GM18507 (cell line): Measurements from ENCODE around the gene MET.
A peak's percentile ranks its signal among the peaks of the same experiment; 100 is the strongest.
"Not testable (repeated sequence)": the region's sequence is repeated elsewhere in the genome, so short reads cannot be mapped to it uniquely, and the experiment has no call there.

Experiments
- DNase-seq: peaks from one replicate; pipeline ENCODE4 v3.0.0; 2011; ENCODE audit warnings: low read depth; ENCODE audit not compliant: insufficient read length; ENCODE audit errors: extremely low spot score
- FAIRE-seq: peaks from 2 replicates; lab custom pipeline; 2011; peaks lifted over from hg19 to GRCh38; lab: Jason Lieb, UNC

Gene MET

DNA sequence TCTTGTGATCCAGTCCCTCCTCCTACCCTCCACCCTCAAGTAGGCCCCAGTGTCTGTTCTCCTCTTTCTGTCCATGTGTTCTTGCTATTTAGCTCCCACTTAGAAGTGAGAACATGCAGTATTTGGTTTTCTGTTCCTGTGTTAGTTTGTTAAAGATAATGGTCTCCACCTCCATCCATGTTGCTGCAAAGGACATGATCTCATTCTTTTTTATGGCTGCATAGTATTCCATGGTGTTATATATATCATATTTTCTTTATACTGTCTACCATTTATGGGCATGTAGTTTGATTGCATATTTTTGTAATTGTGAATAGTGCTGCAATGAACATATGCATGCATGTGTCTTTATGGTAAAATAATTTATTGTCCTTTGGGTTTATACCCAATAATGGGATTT is 12.7 kb upstream of the MET start:
- FAIRE-seq, DNase-seq: not testable (repeated sequence)

DNA sequence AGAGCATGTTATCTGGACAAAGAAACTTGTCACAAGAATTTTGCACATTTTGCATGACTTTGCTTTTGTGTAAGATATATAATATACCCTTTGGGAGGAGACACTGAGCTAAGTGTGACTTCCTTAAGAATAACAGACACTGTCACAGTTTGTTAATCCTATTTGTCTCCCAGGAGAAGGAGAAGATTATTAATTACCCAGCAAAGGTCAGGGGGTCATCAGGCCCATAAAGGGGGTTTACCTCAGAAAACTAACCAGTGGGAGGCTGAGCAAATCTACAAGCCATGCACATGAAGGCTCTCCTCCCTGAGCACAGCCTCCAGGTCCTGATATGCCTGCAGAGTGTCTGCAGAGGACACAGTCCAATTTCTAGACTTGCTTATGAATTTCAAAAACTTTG is 10.1 kb upstream of the MET start:
- DNase-seq (no peak), FAIRE-seq (no peak)

DNA sequence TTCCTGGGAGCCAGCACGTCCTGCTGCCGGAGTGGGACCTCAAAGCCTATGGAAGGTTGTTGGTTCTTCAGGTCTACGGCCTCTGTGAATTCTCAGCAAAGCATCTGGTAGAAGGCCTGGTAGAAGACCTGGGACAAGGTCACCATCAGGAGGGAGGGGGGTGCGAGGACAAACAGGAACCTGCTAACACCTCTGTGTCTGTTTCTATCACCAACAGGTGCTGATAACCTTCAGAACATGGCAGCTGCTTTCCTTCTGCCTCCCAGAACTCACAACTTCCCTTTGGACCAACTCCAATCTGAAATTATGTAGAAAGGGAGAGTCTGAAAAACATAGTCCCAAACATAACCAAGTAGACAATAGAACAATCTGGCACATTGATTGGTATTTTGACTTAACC is 8.3 kb upstream of the MET start:
- DNase-seq (no peak), FAIRE-seq (no peak)

DNA sequence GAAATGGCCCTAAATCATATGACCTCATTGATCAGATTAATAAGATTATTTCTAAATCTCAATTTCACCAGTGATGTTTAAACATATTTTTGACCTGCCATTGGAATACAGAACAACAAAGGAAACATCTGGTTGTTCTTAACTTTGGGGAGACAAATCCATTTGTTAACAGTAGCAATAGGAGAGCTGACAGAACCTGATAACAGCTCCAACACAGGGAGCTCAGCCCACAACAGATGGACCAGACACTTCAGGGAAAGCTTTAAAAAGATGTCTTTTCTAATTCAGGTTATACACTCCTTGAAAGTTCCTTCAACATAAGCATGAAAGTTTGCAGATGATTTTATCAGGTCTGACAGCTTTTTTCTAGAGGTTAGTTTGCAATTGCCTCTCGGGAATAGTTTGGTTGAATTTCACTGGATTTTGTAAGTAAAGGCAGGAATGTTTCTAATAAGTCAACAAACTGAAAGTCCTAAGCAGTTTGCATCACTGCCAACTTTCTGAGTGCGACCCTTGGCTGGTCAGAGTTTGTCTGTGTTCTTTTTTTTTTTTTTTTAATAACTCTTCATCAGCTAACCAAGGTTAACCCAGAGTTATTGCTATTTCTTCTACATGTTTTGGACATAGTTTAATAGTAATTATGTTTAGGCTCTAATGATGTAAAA is 6.5 kb upstream of the MET start:
- DNase-seq: no peak
- FAIRE-seq: no peak

DNA sequence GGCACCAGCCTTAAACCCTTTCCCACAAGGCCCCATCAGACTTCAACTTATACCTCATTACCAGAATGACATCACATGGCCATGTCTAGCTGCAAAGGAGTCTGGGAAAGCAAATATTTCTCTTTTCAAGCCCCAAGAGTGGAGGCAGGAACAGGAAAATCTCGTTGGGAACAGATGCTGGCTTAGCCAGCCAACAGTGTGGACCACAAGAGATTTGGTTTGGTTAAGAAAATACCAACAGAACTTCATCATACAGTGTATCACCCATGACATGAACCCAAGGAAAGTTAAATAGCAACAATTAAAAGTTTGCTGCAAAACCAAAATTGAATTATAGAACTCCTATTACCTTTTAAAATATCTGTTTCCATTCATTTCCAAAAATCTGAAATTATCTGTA is 2.2 kb upstream of the MET start:
- DNase-seq (no peak), FAIRE-seq (no peak)

DNA sequence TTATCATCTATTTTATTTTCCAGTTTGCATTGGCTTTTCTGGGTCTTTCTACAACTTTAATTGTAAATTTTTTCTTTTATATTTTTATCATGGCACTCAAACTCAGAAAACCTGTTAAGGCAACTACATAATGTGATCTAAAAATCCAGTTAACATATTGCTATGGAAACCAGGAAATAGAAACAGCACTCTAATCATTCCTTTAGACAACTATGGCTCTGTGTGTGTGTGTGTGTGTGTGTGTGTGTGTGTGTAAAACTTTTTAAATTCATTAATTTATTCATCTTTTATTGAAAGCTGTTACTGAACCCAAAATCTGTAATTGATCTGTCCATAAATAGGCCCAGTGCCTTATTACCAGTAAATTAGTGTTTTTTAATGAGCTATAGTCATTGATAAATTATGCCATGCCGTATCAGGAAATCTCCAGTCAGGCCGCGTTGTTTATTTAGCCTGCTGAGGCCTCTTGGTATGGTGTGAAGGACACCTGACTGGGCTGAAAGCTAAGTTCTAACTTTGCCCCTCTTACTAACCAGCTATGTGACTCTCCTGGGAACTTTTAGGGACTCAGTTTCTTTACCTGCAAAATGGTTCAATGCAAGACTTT is 1.5 kb upstream of the MET start:
- DNase-seq (no peak), FAIRE-seq (no peak)

DNA sequence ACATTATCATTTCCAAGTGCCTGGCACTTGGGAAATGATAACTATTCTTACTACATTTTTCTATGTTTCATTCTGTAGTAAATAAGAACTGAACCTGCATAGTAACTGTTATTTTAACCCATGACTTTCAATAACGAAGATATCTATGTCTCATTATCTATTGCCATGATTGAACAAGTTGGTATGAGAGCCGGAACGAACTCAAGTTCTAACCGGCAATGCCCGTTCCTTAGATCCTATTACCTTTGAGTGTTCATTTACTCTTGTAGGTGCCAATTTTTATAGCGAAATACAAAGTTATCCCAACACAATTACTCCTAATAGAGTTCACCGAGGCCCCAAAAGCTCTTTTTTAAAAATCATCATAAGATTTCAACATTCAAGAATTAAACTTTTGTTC is 885 bp upstream of the MET start:
- FAIRE-seq: no peak
- DNase-seq: no peak

DNA sequence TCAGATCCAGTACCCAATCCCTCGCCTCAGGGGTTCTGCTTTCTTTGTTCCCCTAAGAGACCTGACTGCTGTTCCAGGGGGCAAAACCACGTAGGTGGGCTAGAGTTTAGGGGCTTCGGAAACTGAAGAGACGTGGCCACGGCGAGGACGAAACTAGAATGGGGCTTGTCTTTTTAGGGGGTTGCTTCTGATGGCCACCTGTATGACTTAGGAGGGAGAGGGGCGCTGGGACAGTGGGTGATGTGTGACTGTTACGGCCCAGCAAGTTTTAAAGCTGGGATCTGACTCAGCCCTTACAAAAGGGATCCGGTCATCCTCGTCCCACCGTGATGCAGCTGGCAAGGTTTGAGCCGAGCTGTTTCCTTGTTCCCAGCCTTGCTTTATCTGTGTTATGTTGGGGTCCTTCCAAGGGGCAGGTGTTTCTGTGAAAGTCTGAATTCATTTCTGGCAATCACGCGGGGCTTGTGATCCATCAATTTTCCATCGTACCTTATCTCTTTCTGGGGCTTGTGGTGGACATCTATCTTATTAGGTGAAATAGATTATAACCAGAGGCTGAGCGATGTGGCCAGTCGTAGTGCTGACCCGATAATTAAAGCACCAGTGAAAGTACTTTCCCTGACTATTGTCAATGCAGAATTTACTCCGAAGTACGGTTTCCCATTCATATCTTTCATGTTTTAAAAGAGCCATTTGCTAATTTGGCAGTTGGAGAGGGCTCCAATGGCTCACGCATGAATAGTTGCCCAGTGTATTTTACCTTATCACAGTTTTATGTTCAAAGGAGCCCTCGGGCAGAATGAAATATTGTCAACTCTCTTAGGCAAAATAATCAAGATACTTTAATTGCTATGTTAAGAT is 830 bp downstream of the MET start:
- no peak for DNase-seq
- no peak for FAIRE-seq

DNA sequence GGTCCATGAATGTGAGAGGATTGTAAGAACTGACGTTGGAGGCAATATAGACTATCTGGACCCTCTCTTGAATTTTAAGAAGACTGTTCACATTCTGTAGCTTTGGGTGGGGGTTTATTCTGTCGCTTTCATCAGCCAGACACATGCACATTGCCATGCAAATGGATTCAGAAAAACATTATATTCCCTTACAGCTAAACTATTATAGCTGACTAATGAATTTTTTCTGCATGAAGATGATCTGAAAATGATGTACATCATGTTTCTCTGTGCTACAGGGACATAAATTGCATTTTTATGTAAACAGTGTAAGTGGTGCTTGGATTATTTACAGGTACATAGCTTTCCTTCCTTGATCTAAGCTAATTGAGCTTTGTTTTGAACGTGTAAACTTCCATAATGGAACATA is 1.5 kb downstream of the MET start:
- no peak for DNase-seq
- no peak for FAIRE-seq

DNA sequence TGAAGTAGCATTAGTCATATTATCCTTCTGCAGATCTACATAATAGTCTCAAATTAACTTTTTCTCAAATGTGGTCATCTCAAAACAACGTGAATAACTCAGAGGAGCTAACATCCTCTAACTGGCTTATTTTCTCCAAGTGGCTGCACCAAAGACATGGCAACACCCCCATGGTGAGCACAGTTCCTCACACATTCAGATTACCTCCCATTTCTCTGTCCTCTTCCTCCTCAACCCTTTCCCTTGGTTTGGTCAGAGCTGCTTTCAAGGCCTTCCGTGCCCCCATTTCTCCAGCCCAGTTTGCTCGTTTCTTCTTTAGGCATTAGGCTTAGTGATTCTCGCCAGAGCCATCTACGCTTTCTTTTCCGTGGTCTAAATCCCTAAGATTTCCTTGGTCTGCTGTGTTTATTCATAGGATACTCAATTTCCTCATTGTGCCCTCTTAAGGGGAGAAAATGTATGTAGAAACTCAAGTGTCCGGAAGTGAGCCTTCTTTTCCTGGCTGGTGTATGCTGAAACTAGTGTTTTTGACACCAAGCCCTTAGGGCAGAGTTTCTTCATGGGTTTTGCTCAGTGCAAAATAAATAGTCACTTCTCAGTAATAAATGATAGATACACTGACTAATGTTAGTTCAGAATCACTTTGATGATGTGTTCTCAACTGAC is 2.6 kb downstream of the MET start:
- DNase-seq: no peak
- FAIRE-seq: no peak

DNA sequence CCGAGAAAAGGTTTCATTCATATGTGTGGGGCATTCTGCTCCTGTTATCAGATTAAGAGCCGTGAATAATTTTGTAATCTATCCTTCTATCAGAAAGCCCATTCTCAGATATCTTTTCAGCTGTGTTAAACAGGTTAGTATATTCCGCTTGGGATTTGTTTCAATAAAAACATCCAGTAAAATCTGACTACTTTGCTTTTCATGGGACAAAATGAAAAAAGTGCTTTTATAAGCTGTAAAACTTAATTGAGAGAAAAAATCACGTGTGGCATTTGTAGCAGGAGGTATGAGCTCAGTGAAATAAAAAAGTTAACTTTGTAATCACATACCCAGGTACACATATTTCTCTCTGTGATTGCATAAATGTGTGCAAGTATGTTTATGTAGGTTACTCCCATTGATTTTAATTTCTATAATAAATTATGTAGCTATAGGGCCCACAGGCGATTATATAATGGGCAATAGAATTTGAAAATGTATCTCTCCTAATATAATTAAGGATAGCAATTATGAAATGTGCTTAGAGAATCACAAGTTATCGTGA is 3.9 kb downstream of the MET start:
- DNase-seq (no peak), FAIRE-seq (no peak)

DNA sequence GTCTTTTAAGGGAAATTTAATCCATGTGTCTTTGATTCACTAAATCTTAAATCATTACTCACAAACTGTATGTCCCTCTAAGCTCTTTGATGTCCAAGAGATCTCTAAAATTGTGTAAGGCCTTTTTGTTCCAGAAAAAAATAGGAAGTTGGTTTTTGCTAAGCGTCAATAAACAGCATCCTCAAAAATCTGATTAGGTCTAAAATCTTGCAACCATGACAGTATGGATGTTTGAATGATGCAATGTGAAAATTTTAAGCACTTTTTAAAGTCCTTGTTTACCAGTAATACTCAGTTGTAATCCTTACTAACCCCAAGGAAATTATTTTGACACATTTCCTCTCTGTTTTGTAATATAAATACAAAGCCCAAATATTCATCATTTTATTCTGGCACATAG is 6.8 kb downstream of the MET start:
- no peak for DNase-seq
- FAIRE-seq: no peak

DNA sequence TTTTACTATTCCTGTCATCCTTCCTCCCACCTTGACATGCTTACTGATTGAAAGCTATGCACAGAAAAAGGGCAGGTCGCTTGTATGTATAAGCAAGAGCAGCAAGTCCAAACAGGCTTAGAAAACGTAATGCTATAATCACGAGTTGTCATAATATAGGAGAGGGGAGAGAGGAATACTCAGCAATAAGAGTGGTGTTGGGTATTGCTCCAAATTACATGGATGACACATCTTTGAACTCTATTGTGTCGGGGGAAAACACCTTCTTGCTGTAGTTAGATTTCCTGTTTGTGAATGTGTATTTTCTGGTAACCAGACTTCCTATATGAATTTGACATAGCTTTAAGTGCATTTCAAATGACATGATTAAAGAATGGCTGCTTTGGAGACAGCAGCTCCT is 7.5 kb downstream of the MET start:
- FAIRE-seq (no peak), DNase-seq (no peak)

DNA sequence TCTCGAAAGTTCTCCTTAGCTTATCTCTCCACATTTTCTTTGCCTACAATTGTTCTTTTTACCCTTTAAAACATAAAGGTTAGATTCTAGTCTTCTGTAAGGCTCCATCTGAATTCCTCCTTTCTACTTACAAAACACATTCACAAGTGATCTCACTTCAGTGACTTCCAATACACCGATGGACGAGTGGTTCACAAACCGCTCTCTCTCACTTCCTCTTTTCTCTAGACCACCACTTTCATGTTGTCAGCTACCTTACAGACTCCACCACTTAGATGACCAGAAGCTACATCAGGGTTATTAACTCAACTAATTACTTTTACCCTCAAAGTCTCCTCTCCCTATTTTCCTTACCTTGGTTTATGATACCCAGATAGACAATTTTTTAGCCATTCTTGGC is 11.8 kb downstream of the MET start:
- peak; percentile 76 for FAIRE-seq
- peak; percentile 60 for DNase-seq

DNA sequence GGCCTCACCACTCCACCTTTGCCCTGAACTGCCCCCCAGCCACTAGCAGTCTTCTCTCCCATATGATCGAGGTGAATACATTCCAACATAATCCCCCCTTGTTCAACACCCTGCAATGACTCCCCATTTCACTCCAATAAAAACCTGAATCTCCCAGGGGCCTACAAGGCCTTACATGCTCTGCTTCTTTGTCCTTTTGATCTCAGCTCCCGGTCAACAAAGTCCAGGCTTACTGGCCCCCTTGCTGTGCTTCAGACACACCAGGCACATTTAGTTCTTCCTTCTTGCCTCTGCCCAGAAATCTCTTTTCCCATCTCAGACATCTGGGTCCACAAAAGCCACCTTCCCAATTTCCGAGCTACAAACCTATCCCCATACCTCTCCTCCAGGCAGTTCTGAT is 14.0 kb downstream of the MET start:
- DNase-seq: no peak
- no peak for FAIRE-seq

DNA sequence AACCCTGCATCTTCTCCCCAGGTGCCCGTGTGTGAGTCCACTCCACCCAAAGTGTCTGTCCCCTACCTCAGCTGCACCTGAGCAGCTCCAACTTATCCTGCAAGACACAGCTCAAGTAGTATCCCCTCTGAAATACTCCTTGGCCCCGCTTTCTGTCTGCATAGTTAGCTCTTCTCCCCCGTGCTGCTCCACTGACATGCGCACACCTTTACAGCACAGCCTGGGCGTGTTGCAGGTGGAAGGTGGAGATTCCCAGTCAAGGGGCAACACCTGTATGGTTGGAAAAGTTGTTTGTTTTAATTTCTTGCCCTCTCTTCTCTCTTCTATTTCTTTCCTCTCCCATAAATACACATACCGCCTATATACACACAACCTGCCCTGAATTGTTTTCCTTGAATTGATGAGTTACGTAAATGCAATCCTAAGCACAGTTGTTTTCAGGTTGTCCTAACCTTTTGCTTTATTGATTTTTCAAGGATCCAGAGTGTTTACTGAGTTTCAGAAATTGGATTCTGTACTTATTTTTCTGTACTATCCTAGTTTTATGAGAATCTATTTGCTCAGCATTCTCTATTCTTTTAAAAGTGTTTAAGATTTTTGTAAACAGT is 14.9 kb downstream of the MET start:
- no peak for DNase-seq
- FAIRE-seq: no peak

DNA sequence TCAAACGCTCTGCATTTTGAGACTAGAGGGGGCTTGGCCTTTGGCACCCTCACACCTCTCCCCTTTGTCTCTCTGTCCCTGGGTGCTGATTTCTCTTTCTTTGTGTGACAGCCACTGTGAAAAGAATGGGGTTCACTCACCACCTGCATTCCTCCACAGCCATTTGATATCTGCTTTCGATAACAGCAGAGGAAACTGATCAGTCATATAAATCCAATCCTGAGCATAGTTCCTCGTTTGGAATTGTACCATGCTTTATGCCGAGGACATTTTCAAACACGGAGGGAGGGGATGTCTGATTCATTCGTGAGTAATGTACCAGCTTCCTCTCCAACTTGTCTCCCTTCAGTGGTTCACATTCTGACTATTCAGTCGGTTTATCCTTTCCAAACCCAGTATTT is 15.8 kb downstream of the MET start:
- FAIRE-seq: no peak

DNA sequence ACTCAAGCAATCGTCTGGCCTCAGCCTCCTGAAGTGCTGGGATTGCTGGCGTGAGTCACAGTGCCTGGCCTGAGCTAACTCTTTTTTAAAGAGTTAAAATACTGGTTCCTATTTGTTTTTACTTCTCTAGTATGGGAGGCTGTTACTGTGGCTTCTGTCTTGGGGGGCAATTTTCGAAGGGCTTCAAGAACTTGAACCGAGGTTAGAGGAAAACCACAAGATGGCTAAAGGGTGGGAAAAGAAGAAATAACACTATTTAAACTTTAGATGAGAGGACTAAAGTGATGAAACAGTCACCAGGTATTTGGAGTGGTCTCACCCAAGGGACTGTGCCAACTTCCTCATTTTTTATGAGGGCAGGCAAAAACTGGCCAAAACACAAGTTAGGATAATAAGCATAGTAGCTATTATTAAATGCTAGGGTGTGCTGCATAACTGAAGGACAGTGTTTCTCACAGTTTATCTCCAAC is 17.8 kb downstream of the MET start:
- DNase-seq (no peak), FAIRE-seq (no peak)

More for the DNA sequence above, 15.8 kb downstream of the MET start:
- no peak for DNase-seq

DNA sequence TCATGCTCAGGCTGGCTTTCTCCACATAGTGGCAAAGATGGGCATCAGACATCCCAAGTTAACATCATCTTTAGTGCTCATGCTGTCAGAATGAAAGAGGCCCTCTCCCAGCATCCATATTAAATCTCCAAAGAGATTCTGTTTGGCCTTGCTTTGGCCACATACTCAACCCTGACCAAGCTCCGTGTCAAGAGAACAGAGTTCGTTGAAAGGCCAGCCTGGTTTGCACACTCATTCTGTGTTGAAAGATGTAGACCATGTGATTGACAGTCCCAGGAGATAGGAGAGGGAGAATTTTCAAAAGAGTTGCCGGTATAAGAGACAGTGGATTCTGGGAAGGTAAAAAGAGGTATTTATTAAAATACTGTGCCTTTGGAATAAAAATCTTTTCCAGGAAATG is 19.7 kb downstream of the MET start:
- FAIRE-seq (no peak), DNase-seq (no peak)
